Astrocyte (in vitro differentiated cells and primary cell): Measurements from ENCODE around the gene WHRN. TPM values are rescaled to one million over a fixed set of nuclear protein-coding genes. Genes with fewer than 3 reads are reported as not detected.
A peak's percentile ranks its signal among the peaks of the same experiment; 100 is the strongest.

Experiments
- DNase-seq: peaks from one replicate; pipeline ENCODE4 v3.0.0-alpha.2; 2010; ENCODE audit warnings: low read depth
- FAIRE-seq: peaks from 2 replicates; lab custom pipeline; 2011; peaks lifted over from hg19 to GRCh38; lab: Jason Lieb, UNC
- H2AFZ ChIP-seq: 2 replicates; pipeline ENCODE4 v1.6.0; 2012; ENCODE audit warnings: low read depth, low read length, inconsistent platforms
- H3K27ac ChIP-seq: 2 replicates; pipeline ENCODE4 v1.5.1; 2011; ENCODE audit warnings: low read depth, low read length, inconsistent platforms
- H3K27me3 ChIP-seq: 2 replicates; pipeline ENCODE4 v1.6.0; 2011; ENCODE audit warnings: low read length, inconsistent platforms; ENCODE audit not compliant: insufficient read depth
- H3K36me3 ChIP-seq: 2 replicates; pipeline ENCODE4 v1.5.1; 2011; ENCODE audit warnings: low read length, inconsistent platforms; ENCODE audit not compliant: insufficient read depth
- H3K4me1 ChIP-seq: 2 replicates; pipeline ENCODE4 v1.5.1; 2011; ENCODE audit warnings: low read length, inconsistent platforms; ENCODE audit not compliant: insufficient read depth
- H3K4me2 ChIP-seq: 2 replicates; pipeline ENCODE4 v1.6.0; 2012; ENCODE audit warnings: low read length, inconsistent platforms
- H3K4me3 ChIP-seq: 2 replicates; pipeline ENCODE4 v1.5.1; 2011; ENCODE audit warnings: low read depth, mild to moderate bottlenecking, low read length, inconsistent platforms; ENCODE audit not compliant: insufficient read depth
- H3K79me2 ChIP-seq: 2 replicates; pipeline ENCODE4 v1.6.0; 2012; ENCODE audit warnings: mild to moderate bottlenecking, low read length, inconsistent platforms; ENCODE audit not compliant: insufficient read depth
- H3K9ac ChIP-seq: 2 replicates; pipeline ENCODE4 v1.6.0; 2012; ENCODE audit warnings: mild to moderate bottlenecking, low read length, inconsistent platforms
- H3K9me3 ChIP-seq: 2 replicates; pipeline ENCODE4 v1.5.1; 2012; ENCODE audit warnings: low read depth, mild to moderate bottlenecking, low read length, inconsistent platforms; ENCODE audit not compliant: insufficient read depth
- H4K20me1 ChIP-seq: 2 replicates; pipeline ENCODE4 v1.6.0; 2012; ENCODE audit warnings: low read length, inconsistent platforms; ENCODE audit not compliant: insufficient read depth
- H3K27ac Mint-ChIP-seq: one replicate; pipeline ENCODE4 v1.8.0; 2021; ENCODE audit warnings: mild to moderate bottlenecking, mixed read lengths; ENCODE audit not compliant: unreplicated experiment
- H3K27me3 Mint-ChIP-seq: one replicate; pipeline ENCODE4 v1.8.0; 2021; ENCODE audit warnings: low read depth, mixed read lengths; ENCODE audit not compliant: unreplicated experiment
- H3K36me3 Mint-ChIP-seq: one replicate; pipeline ENCODE4 v1.8.0; 2021; ENCODE audit warnings: low read depth, mixed read lengths; ENCODE audit not compliant: unreplicated experiment
- H3K4me1 Mint-ChIP-seq: one replicate; pipeline ENCODE4 v1.8.0; 2021; ENCODE audit warnings: low read depth, mixed read lengths; ENCODE audit not compliant: unreplicated experiment
- H3K4me3 Mint-ChIP-seq: one replicate; pipeline ENCODE4 v1.8.0; 2021; ENCODE audit warnings: mild to moderate bottlenecking, moderate library complexity, mixed read lengths; ENCODE audit not compliant: unreplicated experiment
- H3K9me3 Mint-ChIP-seq: one replicate; pipeline ENCODE4 v1.8.0; 2021; ENCODE audit warnings: mild to moderate bottlenecking, mixed read lengths; ENCODE audit not compliant: unreplicated experiment
- EZH2 ChIP-seq: IDR thresholded peaks from 2 replicates; pipeline ENCODE4 v1.6.1; 2012; ENCODE audit warnings: mild to moderate bottlenecking, low read length, inconsistent platforms; ENCODE audit not compliant: insufficient read depth
- total RNA-seq: library from RNA; stranded (reverse); gene quantifications from 2 replicates; pipeline ENCODE4 v1.2.1, GENCODE V29; 2021
- TF ChIP-seq, protein P1 (sequence below): IDR thresholded peaks from 2 replicates; pipeline ENCODE4 v1.5.1; 2011; ENCODE audit warnings: low read depth, mild to moderate bottlenecking, inconsistent platforms, low read length, moderate library complexity; ENCODE audit not compliant: insufficient read depth

Gene WHRN
- total RNA-seq, 1 donor from 2014 or later: 10.2 TPM

DNA sequence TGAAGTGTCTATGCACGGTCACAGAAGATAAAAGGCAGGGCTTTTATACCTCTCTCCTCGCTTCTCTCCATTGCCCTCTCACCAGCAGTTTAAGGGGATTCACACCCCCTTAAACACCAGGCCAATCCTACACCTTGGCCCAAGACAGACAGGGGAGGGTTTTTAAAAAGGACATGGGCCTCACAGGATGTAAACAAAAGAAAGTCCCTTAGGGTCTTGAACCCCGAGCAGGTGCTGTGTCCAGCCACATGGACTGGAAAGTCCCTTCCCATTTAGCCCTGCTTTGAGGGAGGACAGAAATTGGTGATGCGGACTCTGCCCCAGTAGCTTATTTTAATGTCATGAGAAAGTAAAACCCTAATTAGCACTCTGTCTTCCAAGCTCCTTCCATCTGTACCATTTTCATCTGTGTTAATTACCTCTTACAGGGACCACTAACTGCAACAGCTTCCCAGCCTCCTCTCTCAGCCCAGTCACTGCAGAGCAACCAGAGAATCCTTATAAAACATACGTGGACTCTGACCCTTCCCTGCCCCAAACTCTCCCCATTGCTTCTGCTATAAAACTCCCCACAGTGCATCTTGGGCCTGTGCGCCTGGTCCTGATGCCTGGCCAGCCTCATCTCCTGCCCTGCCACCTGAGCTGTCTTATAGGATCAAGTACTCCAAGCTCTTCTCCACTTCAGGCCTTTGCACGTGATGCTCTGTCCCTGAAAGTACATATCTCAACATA lies 16.7 kb downstream of the WHRN start:
- Mint-ChIP-seq H3K4me3 (no peak overlapping the region), H3K4me1 (peaks cover 12% of the 10 kb centered on the region), H3K27me3 (peaks cover 7% of the 10 kb centered on the region), H3K36me3 (peaks cover 9% of the 10 kb centered on the region), H3K27ac (no peak overlapping the region), H3K9me3 (no peaks in the 10 kb centered on the region)
- H3K79me2 ChIP-seq: no peaks in the 10 kb centered on the region
- no peak overlapping the region for H3K4me2 ChIP-seq
- H3K4me1 ChIP-seq: peaks cover 8% of the 10 kb centered on the region
- DNase-seq (no peak), FAIRE-seq (no peak)
- TF ChIP-seq EZH2: no peak
- TF ChIP-seq, protein P1, sequence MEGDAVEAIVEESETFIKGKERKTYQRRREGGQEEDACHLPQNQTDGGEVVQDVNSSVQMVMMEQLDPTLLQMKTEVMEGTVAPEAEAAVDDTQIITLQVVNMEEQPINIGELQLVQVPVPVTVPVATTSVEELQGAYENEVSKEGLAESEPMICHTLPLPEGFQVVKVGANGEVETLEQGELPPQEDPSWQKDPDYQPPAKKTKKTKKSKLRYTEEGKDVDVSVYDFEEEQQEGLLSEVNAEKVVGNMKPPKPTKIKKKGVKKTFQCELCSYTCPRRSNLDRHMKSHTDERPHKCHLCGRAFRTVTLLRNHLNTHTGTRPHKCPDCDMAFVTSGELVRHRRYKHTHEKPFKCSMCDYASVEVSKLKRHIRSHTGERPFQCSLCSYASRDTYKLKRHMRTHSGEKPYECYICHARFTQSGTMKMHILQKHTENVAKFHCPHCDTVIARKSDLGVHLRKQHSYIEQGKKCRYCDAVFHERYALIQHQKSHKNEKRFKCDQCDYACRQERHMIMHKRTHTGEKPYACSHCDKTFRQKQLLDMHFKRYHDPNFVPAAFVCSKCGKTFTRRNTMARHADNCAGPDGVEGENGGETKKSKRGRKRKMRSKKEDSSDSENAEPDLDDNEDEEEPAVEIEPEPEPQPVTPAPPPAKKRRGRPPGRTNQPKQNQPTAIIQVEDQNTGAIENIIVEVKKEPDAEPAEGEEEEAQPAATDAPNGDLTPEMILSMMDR: no peak
- no peak overlapping the region for H3K9ac ChIP-seq
- H4K20me1 ChIP-seq: peaks cover 12% of the 10 kb centered on the region
- no peak overlapping the region for H2AFZ ChIP-seq
- no peak overlapping the region for H3K4me3 ChIP-seq
- H3K36me3 ChIP-seq: no peaks in the 10 kb centered on the region
- H3K27ac ChIP-seq: no peak overlapping the region
- no peaks in the 10 kb centered on the region for H3K9me3 ChIP-seq
- peaks cover 3% of the 10 kb centered on the region for H3K27me3 ChIP-seq

DNA sequence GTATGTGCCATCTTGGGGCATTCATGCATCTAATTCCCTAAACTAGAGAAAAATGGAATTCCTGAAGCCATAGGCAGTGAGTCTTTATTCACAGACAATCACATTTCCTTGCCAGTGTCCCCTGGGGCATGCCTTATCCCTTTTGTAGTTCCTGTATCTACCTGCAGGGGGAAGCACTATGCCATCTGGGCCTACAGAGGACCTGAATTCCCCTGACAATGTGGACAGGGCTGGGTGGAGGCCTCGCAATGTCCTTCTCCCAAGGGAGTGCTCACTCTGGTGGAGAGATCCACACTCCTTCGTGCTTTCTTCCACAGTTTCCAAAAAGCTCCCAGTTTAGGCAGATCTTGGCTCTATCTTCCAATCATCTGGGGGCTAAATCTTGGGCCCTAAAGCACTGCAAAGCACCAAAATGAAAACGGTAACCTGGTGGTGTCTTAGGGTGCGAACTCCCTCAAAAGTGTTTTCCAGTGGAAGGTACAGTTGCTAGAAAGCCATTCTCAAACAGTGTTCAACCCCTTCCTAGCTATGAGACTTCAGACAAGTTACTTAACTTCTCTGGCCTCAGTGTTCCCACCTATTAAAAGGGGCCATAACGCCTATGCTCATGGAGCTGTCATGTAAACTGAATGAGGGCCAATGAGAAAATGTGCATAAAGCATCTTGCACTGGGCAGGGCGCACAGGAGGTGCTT lies 17.5 kb downstream of the WHRN start:
- DNase-seq (peak; percentile 36), FAIRE-seq (no peak)
- H3K27ac Mint-ChIP-seq: no peak overlapping the region
- TF ChIP-seq, protein P1: peak; percentile 80
- TF ChIP-seq EZH2: no peak
- H3K9me3 Mint-ChIP-seq: no peaks in the 10 kb centered on the region
- Histone ChIP-seq H3K4me1 (peaks cover 8% of the 10 kb centered on the region), H3K4me3 (no peak overlapping the region), H3K79me2 (no peaks in the 10 kb centered on the region), H2AFZ (no peak overlapping the region), H3K4me2 (no peak overlapping the region), H3K9ac (no peak overlapping the region), H3K36me3 (no peaks in the 10 kb centered on the region), H3K27ac (no peak overlapping the region), H3K9me3 (no peaks in the 10 kb centered on the region), H3K27me3 (peaks cover 3% of the 10 kb centered on the region), H4K20me1 (peaks cover 12% of the 10 kb centered on the region)
- peaks cover 12% of the 10 kb centered on the region for H3K4me1 Mint-ChIP-seq
- H3K36me3 Mint-ChIP-seq: peaks cover 8% of the 10 kb centered on the region
- H3K4me3 Mint-ChIP-seq: no peak overlapping the region
- H3K27me3 Mint-ChIP-seq: peaks cover 15% of the 10 kb centered on the region
